ENCODE measurements around the gene SERPINA3. TPM values are rescaled to one million over a fixed set of nuclear protein-coding genes. Genes with fewer than 3 reads are reported as not detected.

Gene SERPINA3
- total RNA-seq, 1 donor from 2014 or later = 63.5 TPM

- peak; percentile 66 for ATAC-seq
- DNase-seq = peak; percentile 54
- intact Hi-C loops (cut with micrococcal nuclease) = no loop called here
Measured at GRCh38 chr14:94582199-94582750, 29.9 kb upstream of the SERPINA3 start.

DNA sequence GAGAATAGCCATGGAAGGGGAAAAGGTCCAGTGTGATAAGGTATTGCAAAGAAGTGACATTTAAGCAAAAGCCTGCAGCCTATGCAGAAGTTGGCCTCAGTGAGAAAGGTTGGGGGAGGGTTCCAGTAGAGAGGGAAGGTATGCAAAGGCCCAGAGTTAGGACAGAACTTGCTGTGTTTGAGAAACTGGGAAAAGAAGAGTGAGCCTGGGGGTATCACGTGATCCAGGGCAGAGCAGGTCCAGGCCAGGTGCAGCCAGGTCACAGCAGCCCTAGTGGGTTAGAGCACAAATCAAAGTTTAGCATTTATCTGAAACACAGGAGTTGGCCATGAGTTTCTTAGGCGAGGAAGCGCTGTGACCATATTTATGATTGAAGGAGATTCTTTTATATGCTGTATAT, 29.3 kb upstream of the SERPINA3 start:
- intact Hi-C loops (cut with micrococcal nuclease) = no loop called here
- DNase-seq = no peak
- no peak for ATAC-seq

GRCh38 chr14:94583557-94583956, 28.6 kb upstream of the SERPINA3 start:
- ATAC-seq (no peak), DNase-seq (no peak)
- intact Hi-C loops (cut with micrococcal nuclease) = no loop called here

DNA sequence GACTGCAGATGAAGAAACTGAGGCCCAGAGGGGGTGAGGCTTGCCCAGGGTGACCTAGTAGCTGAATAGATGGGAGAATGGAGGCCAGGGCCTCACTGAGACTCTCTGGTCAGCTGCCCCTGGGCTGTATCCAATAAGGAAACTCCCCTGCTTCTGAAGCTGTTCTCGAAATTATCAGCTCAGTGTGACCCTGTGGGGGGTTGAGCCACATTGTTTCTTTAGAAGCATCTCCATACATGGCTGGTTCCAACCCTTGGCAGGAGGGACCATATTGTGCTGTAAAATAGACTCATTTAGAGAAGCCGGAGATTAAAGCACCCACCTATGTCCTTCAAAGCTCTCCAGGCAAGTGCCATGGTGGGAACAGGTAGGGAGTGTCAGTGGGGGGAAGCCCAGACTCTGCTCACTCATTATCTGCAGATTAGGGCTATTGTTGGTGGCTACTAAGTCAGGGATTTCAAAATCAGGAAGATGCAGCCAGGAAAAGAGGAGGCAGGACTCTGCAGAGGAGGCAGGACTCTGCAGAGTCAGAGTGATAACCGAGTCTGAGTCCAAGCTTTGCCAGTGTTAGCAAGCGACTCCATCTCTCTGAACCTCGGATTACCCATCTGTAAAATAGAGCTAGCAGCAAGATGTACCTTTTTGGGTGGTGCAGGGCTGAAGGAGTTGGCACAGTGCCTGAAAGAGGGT, 27.5 kb upstream of the SERPINA3 start:
- DNase-seq = no peak
- ATAC-seq = no peak
- intact Hi-C loops (cut with micrococcal nuclease) = no loop called here

- intact Hi-C loops (cut with micrococcal nuclease) = no loop called here
Measured at GRCh38 chr14:94586635-94587034, 25.6 kb upstream of the SERPINA3 start.

DNA sequence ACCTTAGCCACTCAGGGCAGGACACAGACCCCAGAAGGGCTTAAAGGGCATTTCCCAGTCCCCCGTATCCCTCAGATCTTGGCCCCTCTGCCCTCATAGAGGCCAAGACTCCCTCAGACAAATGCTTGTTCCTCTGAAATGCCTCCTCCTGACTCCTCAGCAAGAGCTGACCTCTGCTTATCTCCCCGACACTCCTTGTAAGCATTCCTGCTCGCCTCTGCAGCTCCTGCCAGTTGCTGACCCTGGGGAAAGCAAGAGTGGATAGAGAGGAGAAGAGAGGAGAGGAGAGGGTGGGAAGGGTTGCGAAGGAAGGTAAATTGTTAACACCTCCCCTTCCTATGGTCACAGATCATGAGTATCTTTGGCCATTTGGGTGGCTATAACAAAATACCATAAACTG, 23.9 kb upstream of the SERPINA3 start:
- no peak for DNase-seq
- ATAC-seq = no peak
- intact Hi-C loops (cut with micrococcal nuclease) = no loop called here

More at GRCh38 chr14:94586635-94587034, 25.6 kb upstream of the SERPINA3 start:
- DNase-seq (no peak), ATAC-seq (no peak)

DNA sequence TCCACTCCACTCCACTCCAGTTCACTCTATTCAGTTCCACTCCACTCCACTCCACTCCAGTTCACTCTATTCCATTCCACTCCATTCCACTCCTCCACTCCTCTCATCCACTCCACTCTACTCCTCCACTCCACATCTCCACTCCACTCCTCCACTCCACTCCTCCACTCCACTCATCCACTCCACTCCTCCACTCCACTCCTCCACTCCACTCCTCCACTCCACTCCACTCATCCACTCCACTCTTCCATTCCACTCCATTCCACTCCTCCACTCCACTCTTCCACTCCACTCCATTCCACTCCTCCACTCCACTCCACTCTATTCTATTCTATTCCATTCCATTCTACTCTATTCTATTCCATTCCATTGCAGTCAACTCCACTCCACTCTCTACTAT, 21.1 kb upstream of the SERPINA3 start:
- intact Hi-C loops (cut with micrococcal nuclease) = no loop called here
- no peak for DNase-seq

DNA sequence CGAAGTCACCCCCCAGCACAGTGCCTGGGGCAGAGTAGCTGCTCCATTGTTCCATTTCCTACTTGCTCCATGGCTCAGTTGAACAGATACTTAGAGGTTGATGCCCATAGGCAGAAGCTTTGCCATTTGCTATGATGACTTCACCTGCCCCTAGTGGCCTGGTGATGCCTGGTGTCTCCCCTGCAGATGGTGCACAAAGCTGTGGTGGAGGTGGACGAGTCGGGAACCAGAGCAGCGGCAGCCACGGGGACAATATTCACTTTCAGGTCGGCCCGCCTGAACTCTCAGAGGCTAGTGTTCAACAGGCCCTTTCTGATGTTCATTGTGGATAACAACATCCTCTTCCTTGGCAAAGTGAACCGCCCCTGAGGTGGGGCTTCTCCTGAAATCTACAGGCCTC, 20.3 kb upstream of the SERPINA3 start:
- DNase-seq (no peak), ATAC-seq (no peak)
- intact Hi-C loops (cut with micrococcal nuclease) = no loop called here

More for the DNA sequence above, 21.1 kb upstream of the SERPINA3 start:
- ATAC-seq = no peak

DNA sequence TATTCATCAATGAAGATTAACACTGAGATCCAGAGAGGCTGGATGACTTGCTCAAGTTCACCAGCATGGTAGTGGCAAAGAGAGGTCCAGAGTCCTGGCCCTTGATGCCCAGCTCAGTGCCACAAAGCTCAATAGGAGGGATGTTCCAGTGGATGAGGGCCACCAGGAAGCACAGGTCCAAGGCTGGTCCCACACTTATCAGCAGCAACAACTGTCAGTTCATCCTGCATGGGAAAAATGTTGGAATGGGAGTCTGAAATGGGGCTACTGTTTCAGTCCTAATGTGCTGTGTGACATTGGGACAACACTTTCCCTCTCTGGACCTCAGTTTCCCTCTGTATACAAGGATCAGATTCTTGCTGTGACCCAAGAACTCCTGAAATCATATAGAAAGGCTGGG, 19.7 kb upstream of the SERPINA3 start:
- intact Hi-C loops (cut with micrococcal nuclease) = no loop called here
- DNase-seq (no peak), ATAC-seq (no peak)

- intact Hi-C loops (cut with micrococcal nuclease) = no loop called here
- no peak for DNase-seq
- ATAC-seq = no peak
Measured at GRCh38 chr14:94593376-94593748, 18.8 kb upstream of the SERPINA3 start.

GRCh38 chr14:94593749-94594431, 18.3 kb upstream of the SERPINA3 start:
- ATAC-seq (no peak), DNase-seq (no peak)
- intact Hi-C loops (cut with micrococcal nuclease) = no loop called here

GRCh38 chr14:94594441-94594840, 17.8 kb upstream of the SERPINA3 start:
- intact Hi-C loops (cut with micrococcal nuclease) = no loop called here
- no peak for DNase-seq
- no peak for ATAC-seq

DNA sequence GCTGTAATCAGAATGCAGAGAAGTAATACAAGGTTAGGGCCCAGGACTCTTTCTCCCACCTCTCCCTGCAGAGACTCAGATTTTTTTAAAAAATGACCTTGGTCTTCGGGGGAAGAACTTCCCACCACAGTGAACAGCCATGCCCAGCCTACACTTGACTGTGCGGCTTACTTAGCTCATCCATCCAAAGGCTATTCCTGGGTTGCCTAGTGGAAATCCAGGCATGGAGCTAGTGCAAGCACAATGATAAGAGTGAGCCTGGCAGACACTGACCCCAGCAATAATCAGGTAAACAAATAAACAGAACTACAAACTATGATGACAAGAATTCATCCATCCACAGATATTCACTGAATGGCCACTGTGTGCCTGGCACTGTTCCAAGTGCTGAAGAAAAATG, 16.3 kb upstream of the SERPINA3 start:
- peak; percentile 52 for ATAC-seq
- intact Hi-C loops (cut with micrococcal nuclease) = no loop called here
- no peak for DNase-seq

DNA sequence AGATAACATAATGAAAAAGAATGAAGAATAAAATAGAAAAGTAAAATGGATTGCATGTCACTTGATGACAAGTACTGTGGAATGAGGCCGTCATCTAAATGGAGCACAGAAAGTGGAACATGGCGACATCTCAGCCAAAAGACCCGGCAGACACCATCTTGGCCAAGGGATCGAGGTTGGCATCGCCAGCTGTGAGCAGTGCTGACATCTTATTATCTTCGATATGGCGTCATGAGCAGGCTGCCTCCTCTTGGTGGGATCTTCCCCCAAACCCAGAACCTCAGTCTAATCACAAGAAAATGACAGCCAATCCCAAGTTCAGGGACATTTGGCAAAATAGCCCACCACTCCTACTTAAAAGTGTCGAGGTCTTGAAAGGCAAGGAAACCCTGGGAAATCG, 15.8 kb upstream of the SERPINA3 start:
- no peak for ATAC-seq
- no peak for DNase-seq
- intact Hi-C loops (cut with micrococcal nuclease) = no loop called here

DNA sequence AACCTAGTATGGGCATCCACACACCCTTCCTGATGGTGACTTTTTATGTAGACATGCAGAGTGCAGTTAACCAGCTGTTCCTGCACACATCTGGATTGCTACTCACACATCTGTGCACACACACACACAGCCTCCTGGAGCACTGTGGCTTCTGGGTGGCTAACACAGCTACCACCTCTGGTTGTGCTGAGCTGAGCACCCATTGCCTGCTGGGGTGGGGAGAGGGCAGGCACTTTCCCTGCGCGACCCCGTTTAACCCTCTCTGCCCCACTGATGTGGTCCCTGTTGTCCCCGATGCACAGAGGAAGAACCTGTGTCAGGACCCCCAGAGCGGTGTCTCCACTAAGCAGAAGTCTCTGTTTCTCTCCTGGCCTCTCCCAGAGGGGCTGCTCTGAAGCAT, 14.4 kb upstream of the SERPINA3 start:
- DNase-seq = no peak
- ATAC-seq = no peak
- intact Hi-C loops (cut with micrococcal nuclease) = no loop called here

DNA sequence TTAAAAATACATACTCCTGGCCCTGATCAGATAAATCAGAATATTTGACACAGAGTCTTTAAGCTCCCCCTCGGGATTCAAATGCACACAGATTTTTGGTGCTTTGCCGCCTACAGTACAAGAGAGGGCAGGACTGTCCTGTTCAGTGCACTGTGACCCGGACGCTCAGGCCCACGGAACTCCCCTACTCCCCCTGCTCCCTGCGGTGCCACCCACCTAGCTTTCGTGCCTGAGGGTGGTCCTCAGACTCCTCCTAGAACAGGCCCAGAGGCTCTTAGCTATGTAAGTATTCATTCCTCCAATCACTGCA, 13.7 kb upstream of the SERPINA3 start:
- intact Hi-C loops (cut with micrococcal nuclease) = no loop called here

DNA sequence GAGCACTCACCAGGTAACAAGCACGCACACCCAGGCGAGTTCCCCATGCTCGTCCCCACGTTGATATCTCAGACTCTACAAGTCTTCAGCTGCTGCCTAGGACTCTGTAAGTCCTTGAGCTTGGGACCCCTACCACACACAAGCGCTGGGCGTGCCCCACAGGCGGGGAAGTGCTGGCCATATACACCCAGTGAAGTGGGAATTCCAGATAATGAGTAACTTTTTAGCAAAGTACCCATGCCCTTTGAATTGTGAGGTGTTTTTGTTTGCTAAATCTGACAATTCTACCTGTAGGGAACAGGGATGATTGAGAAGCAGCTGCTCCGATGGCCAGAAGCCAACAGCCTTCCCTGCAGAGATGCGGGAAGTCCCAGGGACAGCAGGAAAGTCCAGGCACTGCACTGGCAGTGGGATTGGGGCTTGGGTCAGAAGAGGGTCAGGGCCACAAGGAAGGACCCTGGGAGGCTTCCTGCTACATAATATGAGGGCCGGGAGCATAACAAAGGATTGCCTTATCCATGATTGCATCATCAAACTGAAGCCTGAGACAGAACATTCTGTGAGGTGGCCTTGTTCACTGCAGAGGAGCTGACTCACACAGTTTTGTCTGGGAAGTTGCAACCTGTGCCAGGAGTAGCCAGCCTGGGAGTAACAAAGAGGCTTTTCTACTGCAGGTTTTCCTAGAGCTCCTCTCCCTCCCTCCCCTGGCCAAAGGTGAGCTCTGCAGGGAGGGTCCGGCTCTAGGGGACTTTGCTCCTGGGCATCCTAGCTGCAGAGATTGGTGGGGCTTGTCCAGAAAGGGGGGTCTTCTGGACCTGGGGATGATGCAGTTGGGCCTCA, 13.2 kb upstream of the SERPINA3 start:
- peak; percentile 70 for DNase-seq
- peak; percentile 71 for ATAC-seq
- intact Hi-C loops (cut with micrococcal nuclease) = no loop called here

More for the DNA sequence above, 13.7 kb upstream of the SERPINA3 start:
- ATAC-seq (no peak), DNase-seq (no peak)

GRCh38 chr14:94599656-94600004, 12.6 kb upstream of the SERPINA3 start:
- intact Hi-C loops (cut with micrococcal nuclease) = no loop called here
- ATAC-seq (no peak), DNase-seq (no peak)

DNA sequence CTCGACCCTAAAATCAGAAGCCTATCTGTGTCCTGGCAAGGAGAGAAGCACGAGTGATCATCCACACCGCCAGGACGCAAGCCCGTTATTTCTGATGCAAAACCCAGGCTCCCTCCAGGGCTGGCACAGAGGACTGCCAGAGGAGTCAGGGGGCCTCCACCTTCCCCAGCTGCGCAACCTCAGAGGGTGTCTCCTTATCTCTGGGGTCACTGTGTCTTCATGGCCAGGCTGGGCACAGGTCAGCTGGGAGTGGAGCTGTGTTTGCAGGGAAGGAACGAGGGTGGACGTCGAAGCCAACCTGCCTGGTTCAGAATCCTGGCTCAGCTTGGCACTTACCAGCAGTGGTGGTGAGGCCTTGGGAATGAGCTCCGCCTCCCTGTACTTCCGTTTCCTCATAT, 12.0 kb upstream of the SERPINA3 start:
- no peak for DNase-seq
- no peak for ATAC-seq

DNA sequence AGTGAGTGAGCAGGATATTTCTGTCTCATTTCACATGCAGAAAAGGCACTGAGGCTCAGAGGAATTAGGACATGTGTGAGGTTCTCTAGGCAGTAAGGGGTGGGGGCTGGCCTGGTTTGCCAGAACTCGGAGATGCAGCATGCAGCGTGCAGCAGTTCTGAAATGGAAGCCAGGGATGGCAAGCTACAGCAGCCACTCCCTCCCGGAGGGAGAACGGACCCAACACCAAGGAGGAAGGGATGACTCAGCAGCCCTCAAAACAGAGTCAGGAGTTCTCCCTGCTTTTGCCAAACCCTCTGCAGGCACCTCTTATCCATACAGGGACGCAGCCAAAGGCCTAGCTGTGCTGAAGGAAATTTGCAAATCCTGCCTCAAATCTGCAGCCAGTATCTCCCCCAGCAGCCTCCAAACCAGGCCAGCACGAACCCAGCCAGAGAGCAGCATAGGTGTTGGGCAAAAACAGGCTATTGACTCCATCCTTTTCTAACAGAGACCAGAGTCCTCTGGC, 10.3 kb upstream of the SERPINA3 start:
- intact Hi-C loops (cut with micrococcal nuclease) = no loop called here
- peak; percentile 83 for DNase-seq

More for the DNA sequence above, 12.0 kb upstream of the SERPINA3 start:
- intact Hi-C loops (cut with micrococcal nuclease) = no loop called here

More for the DNA sequence above, 10.3 kb upstream of the SERPINA3 start:
- ATAC-seq = peak; percentile 83

Data from left ventricle myocardium superior (tissue), 1 donor.